ENCODE measurements around the gene TEX101. TPM values are rescaled to one million over a fixed set of nuclear protein-coding genes. Genes with fewer than 3 reads are reported as not detected.
"Not testable (repeated sequence)": the region's sequence is repeated elsewhere in the genome, so short reads cannot be mapped to it uniquely, and the experiment has no call there.

TEX101 gene
- total and polyA plus RNA-seq, 4 experiments from 2014 or later: not detected

GRCh38 chr19:43380771-43381386, 33.8 kb upstream of the TEX101 start:
- Histone ChIP-seq H3K36me3 (ENCODE audit: insufficient read depth, low read length) (no peaks in the 10 kb centered on the region), H3K27me3 (ENCODE audit: insufficient read depth, low read length) (no peaks in the 10 kb centered on the region), H3K4me3 (ENCODE audit: low read length in 2 of 2) (no peak overlapping the region), H3K4me1 (ENCODE audit: insufficient read depth, low read length) (no peaks in the 10 kb centered on the region), H3K27ac (ENCODE audit: low read depth, low read length) (no peak overlapping the region), H3K9me3 (ENCODE audit: control insufficient read depth in 1 of 2, low read length in 2 of 2) (no peaks in the 10 kb centered on the region)
- Mint-ChIP-seq H3K27ac (no peak overlapping the region), H3K9me3 (peaks cover 0 to 7% (median under 1%) of the 10 kb centered on the region in 8 donors), H3K4me3 (no peak overlapping the region), H3K27me3 (peaks cover 5 to 9% of the 10 kb centered on the region in 2 donors), H3K36me3 (no peaks in the 10 kb centered on the region), H3K4me1 (no peaks in the 10 kb centered on the region)
- POLR2A ChIA-PET (ENCODE audit: partially characterized antibody): no interaction called here
- no peak for DNase-seq
- CTCF ChIA-PET (ENCODE audit: partially characterized antibody): interaction anchor here (0.8 to 1.5 kb wide), 3 partner anchors 47 to 68 kb away, joined by 3 to 6 read pairs (median 3); no protein-coding TSS in a partner anchor
- intact Hi-C loops (cut with micrococcal nuclease): no loop called here

DNA sequence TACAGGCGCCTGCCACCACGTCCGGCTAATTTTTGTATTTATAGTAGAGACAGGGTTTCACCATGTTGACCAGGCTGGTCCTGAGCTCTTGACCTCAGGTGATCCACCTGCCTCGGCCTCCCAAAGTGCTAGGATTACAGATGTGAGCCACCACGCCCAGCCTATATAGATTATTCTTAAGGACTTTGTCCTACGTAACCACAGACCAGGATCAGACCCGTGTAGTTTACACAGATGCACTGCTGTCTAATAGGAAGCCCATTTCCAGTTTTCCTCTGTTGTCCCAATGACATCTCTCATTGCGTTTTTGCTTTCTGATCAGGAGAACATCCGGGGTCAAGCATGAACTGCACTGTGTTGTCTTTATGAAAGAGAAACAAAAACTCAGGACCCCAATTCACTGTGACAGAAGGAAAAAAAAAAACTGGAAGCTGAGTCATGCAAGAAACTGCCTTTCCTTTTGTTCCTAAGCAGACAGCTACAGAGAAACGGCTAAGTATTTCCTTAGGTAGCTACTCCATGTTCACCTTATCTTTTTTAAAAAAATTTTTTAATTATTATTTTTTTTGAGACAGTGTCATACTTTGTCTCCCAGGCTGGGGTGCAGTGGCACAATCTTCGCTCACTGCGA, 32.0 kb upstream of the TEX101 start:
- H3K9me3 Mint-ChIP-seq; DNase-seq; H3K27me3 ChIP-seq (ENCODE audit: insufficient read depth, low read length); H3K4me3 ChIP-seq (ENCODE audit: low read length in 2 of 2); H3K27ac ChIP-seq (ENCODE audit: low read depth, low read length); H3K4me1 ChIP-seq (ENCODE audit: insufficient read depth, low read length); H3K36me3 Mint-ChIP-seq; H3K9me3 ChIP-seq (ENCODE audit: control insufficient read depth in 1 of 2, low read length in 2 of 2); POLR2A ChIA-PET (ENCODE audit: partially characterized antibody); CTCF ChIA-PET (ENCODE audit: partially characterized antibody); H3K4me3 Mint-ChIP-seq; H3K4me1 Mint-ChIP-seq; H3K36me3 ChIP-seq (ENCODE audit: insufficient read depth, low read length); H3K27me3 Mint-ChIP-seq; intact Hi-C loops (cut with micrococcal nuclease); H3K27ac Mint-ChIP-seq: not testable (repeated sequence)

- H3K9me3 Mint-ChIP-seq; H3K9me3 ChIP-seq (ENCODE audit: control insufficient read depth in 1 of 2, low read length in 2 of 2); H3K36me3 Mint-ChIP-seq; DNase-seq; H3K4me1 ChIP-seq (ENCODE audit: insufficient read depth, low read length); H3K4me1 Mint-ChIP-seq; H3K27ac Mint-ChIP-seq; H3K27me3 ChIP-seq (ENCODE audit: insufficient read depth, low read length); H3K4me3 ChIP-seq (ENCODE audit: low read length in 2 of 2); intact Hi-C loops (cut with micrococcal nuclease); H3K36me3 ChIP-seq (ENCODE audit: insufficient read depth, low read length); POLR2A ChIA-PET (ENCODE audit: partially characterized antibody); H3K4me3 Mint-ChIP-seq; H3K27ac ChIP-seq (ENCODE audit: low read depth, low read length); CTCF ChIA-PET (ENCODE audit: partially characterized antibody): not testable (repeated sequence)
- peaks cover 5 to 11% of the 10 kb centered on the region in 2 donors for H3K27me3 Mint-ChIP-seq
Measured at GRCh38 chr19:43383254-43383653, 31.4 kb upstream of the TEX101 start.

DNA sequence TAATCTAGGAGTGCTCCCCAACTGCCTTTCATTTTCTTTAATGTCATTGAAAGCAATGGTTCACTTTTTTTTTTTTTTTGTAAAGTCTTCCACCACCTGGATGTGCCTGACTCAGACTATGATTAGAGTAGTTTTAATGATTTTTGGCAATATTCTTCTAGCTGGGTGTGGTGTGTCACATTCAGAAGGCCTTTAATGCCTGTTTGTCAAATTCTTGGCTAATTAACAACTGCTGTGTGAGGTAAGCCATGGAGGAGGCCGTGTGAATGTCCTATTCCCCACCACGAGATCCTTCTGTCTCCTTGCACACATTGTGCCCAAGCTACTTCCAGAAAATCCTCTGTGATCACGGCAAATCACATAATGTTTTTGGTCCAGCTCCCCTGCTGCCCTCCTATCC, 30.9 kb upstream of the TEX101 start:
- H3K4me1 ChIP-seq (ENCODE audit: insufficient read depth, low read length); H3K36me3 ChIP-seq (ENCODE audit: insufficient read depth, low read length); H3K27me3 ChIP-seq (ENCODE audit: insufficient read depth, low read length); H3K36me3 Mint-ChIP-seq; H3K9me3 ChIP-seq (ENCODE audit: control insufficient read depth in 1 of 2, low read length in 2 of 2); H3K9me3 Mint-ChIP-seq; CTCF ChIA-PET (ENCODE audit: partially characterized antibody); DNase-seq; H3K4me1 Mint-ChIP-seq; H3K27ac ChIP-seq (ENCODE audit: low read depth, low read length); H3K4me3 Mint-ChIP-seq; H3K27ac Mint-ChIP-seq; intact Hi-C loops (cut with micrococcal nuclease); POLR2A ChIA-PET (ENCODE audit: partially characterized antibody); H3K4me3 ChIP-seq (ENCODE audit: low read length in 2 of 2): not testable (repeated sequence)
- peaks cover 5 to 11% of the 10 kb centered on the region in 2 donors for H3K27me3 Mint-ChIP-seq

DNA sequence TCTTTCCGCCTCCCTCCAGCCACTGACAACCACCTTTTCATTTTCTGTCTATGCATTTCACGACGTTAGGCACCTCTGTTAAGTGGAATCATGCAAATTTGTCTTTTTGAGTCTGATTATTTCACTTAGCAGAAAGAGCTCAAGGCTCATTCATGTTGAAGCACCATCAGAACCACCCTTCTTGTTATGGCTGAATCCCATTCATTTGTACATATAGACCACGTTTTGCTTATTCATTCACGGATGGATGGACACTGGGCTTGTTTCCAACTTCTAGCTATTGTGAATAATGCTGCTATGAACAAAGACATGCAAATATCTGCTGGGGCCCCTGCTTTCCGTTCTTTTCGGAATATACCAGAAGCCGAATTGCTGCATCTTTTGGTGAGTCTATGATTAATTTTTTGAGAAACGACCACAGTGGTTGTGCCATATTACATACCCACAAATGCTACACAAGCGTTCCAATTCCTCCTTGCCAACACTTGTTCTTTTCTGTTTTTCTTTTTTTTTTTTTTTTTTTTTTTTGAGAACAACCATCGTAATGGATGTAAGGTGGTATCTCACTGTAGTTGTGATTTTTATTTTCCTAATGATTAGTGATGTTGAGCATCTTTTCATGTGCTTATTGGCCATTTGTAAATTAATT, 23.7 kb upstream of the TEX101 start:
- peaks cover 13 to 24% of the 10 kb centered on the region in 2 donors for H3K27me3 Mint-ChIP-seq
- CTCF ChIA-PET (ENCODE audit: partially characterized antibody); H3K27me3 ChIP-seq (ENCODE audit: insufficient read depth, low read length); H3K4me1 Mint-ChIP-seq; H3K36me3 ChIP-seq (ENCODE audit: insufficient read depth, low read length); H3K4me1 ChIP-seq (ENCODE audit: insufficient read depth, low read length); POLR2A ChIA-PET (ENCODE audit: partially characterized antibody); H3K4me3 ChIP-seq (ENCODE audit: low read length in 2 of 2); H3K9me3 ChIP-seq (ENCODE audit: control insufficient read depth in 1 of 2, low read length in 2 of 2); DNase-seq; H3K27ac ChIP-seq (ENCODE audit: low read depth, low read length); H3K36me3 Mint-ChIP-seq; intact Hi-C loops (cut with micrococcal nuclease); H3K4me3 Mint-ChIP-seq; H3K9me3 Mint-ChIP-seq: not testable (repeated sequence)
- H3K27ac Mint-ChIP-seq: peak overlapping the region in 1 of 7 donors; percentile 74

DNA sequence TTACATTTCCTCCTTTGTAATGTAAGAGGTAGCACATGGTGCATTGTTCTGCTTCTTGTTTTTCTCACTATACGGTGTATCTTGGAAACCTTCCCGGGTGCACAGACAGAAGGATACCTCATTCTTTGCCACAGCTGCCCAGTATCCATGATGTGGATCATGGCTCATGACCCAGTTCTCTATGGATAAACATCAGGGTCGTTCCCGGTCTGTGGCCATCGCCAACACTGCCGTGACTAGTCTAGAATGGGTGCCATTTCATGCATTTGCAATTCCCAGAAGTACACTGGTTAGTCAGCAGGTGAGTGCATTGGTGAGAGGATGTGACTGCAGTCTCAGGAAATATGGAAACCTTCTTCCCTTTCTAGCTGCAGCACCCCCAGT, 23.1 kb upstream of the TEX101 start:
- H3K27ac ChIP-seq (ENCODE audit: low read depth, low read length); H3K36me3 ChIP-seq (ENCODE audit: insufficient read depth, low read length); H3K36me3 Mint-ChIP-seq; CTCF ChIA-PET (ENCODE audit: partially characterized antibody); DNase-seq; H3K9me3 ChIP-seq (ENCODE audit: control insufficient read depth in 1 of 2, low read length in 2 of 2); POLR2A ChIA-PET (ENCODE audit: partially characterized antibody); H3K27ac Mint-ChIP-seq; intact Hi-C loops (cut with micrococcal nuclease); H3K9me3 Mint-ChIP-seq; H3K4me1 Mint-ChIP-seq; H3K4me3 Mint-ChIP-seq; H3K4me1 ChIP-seq (ENCODE audit: insufficient read depth, low read length); H3K4me3 ChIP-seq (ENCODE audit: low read length in 2 of 2); H3K27me3 ChIP-seq (ENCODE audit: insufficient read depth, low read length): not testable (repeated sequence)
- H3K27me3 Mint-ChIP-seq: peaks cover 13 to 28% of the 10 kb centered on the region in 2 donors

DNA sequence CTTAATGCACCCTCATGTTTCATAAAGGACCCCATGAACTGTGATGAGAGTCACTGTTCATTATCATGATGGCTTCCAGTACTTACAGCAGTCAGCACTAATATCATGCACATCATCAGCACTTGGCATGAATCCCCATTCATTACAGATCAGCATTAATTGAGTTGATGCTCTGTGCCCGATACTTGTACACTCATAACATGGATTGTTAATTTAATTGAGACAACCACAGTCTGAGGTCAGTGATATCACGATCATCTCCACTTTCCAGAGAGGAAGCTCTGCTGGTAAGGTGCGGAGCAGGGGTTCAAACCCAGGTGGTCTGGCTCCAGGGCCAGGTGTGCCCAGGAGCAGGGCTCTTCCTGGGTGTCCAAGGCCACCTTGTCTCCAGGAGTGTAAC, 21.2 kb upstream of the TEX101 start:
- H3K9me3 Mint-ChIP-seq; H3K4me1 ChIP-seq (ENCODE audit: insufficient read depth, low read length); H3K4me1 Mint-ChIP-seq; POLR2A ChIA-PET (ENCODE audit: partially characterized antibody); H3K9me3 ChIP-seq (ENCODE audit: control insufficient read depth in 1 of 2, low read length in 2 of 2); H3K36me3 Mint-ChIP-seq; H3K4me3 Mint-ChIP-seq; H3K27me3 ChIP-seq (ENCODE audit: insufficient read depth, low read length); H3K27ac Mint-ChIP-seq; H3K4me3 ChIP-seq (ENCODE audit: low read length in 2 of 2); H3K36me3 ChIP-seq (ENCODE audit: insufficient read depth, low read length); H3K27ac ChIP-seq (ENCODE audit: low read depth, low read length); DNase-seq; CTCF ChIA-PET (ENCODE audit: partially characterized antibody); intact Hi-C loops (cut with micrococcal nuclease): not testable (repeated sequence)
- H3K27me3 Mint-ChIP-seq: peaks cover 19 to 32% of the 10 kb centered on the region in 2 donors
